H9 (cell line): ENCODE results near the gene KY. TPM values are rescaled to one million over a fixed set of nuclear protein-coding genes. Genes with fewer than 3 reads are reported as not detected.

Experiments used
- DNase-seq: peaks from one replicate; pipeline ENCODE4 v3.0.0-alpha.2; 2017
- H2AFZ ChIP-seq: one replicate; pipeline ENCODE4 v1.6.1; 2013; ENCODE audit warnings: mild to moderate bottlenecking, low read length, control low read depth, moderate library complexity
- H2AK5ac ChIP-seq: 2 replicates; pipeline ENCODE4 v1.6.1; 2013; ENCODE audit warnings: low read length, control low read depth, mixed read lengths; ENCODE audit not compliant: insufficient read length
- H2BK120ac ChIP-seq: one replicate; pipeline ENCODE4 v1.6.1; 2013; ENCODE audit warnings: low read depth, mild to moderate bottlenecking, low read length, control low read depth, inconsistent platforms; ENCODE audit not compliant: poor library complexity, severe bottlenecking
- H2BK12ac ChIP-seq: 2 replicates; pipeline ENCODE4 v1.6.1; 2013; ENCODE audit warnings: low read length, control low read depth, mixed read lengths, low read depth; ENCODE audit not compliant: insufficient read length
- H2BK15ac ChIP-seq: 2 replicates; pipeline ENCODE4 v1.6.1; 2013; ENCODE audit warnings: low read depth, low read length, control low read depth
- H2BK20ac ChIP-seq: one replicate; pipeline ENCODE4 v1.6.1; 2013; ENCODE audit warnings: low read depth, mild to moderate bottlenecking, low read length, control low read depth, inconsistent platforms; ENCODE audit not compliant: poor library complexity, severe bottlenecking
- H2BK5ac ChIP-seq: 2 replicates; pipeline ENCODE4 v1.6.1; 2013; ENCODE audit warnings: low read length, control low read depth, mixed read lengths; ENCODE audit not compliant: insufficient read length
- H3K14ac ChIP-seq: 2 replicates; pipeline ENCODE4 v1.6.1; 2013; ENCODE audit warnings: low read length, control low read depth; ENCODE audit not compliant: insufficient read depth
- H3K18ac ChIP-seq: 2 replicates; pipeline ENCODE4 v1.6.1; 2013; ENCODE audit warnings: low read depth, mild to moderate bottlenecking, mixed read lengths, low read length, control low read depth; ENCODE audit not compliant: insufficient read length
- H3K23ac ChIP-seq: 2 replicates; pipeline ENCODE4 v1.6.1; 2013; ENCODE audit warnings: low read length, control low read depth, mixed read lengths, low read depth; ENCODE audit not compliant: insufficient read length
- H3K23me2 ChIP-seq: 2 replicates; pipeline ENCODE4 v1.6.1; 2013; ENCODE audit warnings: low read depth, mild to moderate bottlenecking, mixed read lengths, low read length, control low read depth; ENCODE audit not compliant: insufficient read length, poor library complexity, severe bottlenecking
- H3K27ac ChIP-seq: 2 replicates; pipeline ENCODE4 v1.5.1; 2013; ENCODE audit warnings: low read length, control low read depth, mixed read lengths, low read depth; ENCODE audit not compliant: insufficient read length
- H3K27me3 ChIP-seq: 2 replicates; pipeline ENCODE4 v1.6.1; 2013; ENCODE audit warnings: low read length, control low read depth, inconsistent platforms; ENCODE audit not compliant: insufficient read depth
- H3K4ac ChIP-seq: 2 replicates; pipeline ENCODE4 v1.6.1; 2013; ENCODE audit warnings: low read depth, mild to moderate bottlenecking, control low read depth, inconsistent platforms, low read length, moderate library complexity
- H3K4me1 ChIP-seq: 2 replicates; pipeline ENCODE4 v1.6.1; 2013; ENCODE audit warnings: low read length, control low read depth, inconsistent platforms; ENCODE audit not compliant: insufficient read depth
- H3K4me2 ChIP-seq: 2 replicates; pipeline ENCODE4 v1.6.1; 2013; ENCODE audit warnings: low read length, control low read depth, mixed read lengths; ENCODE audit not compliant: insufficient read length, insufficient read depth
- H3K56ac ChIP-seq: 2 replicates; pipeline ENCODE4 v1.6.1; 2013; ENCODE audit warnings: low read depth, mild to moderate bottlenecking, mixed read lengths, low read length, control low read depth; ENCODE audit not compliant: insufficient read length
- H3K79me1 ChIP-seq: 2 replicates; pipeline ENCODE4 v1.6.1; 2013; ENCODE audit warnings: low read depth, mild to moderate bottlenecking, moderate library complexity, low read length, control low read depth, inconsistent platforms; ENCODE audit not compliant: insufficient read depth, poor library complexity, severe bottlenecking
- H3K79me2 ChIP-seq: 2 replicates; pipeline ENCODE4 v1.6.1; 2013; ENCODE audit warnings: low read length, control low read depth, inconsistent platforms; ENCODE audit not compliant: insufficient read depth
- H3K9ac ChIP-seq: 2 replicates; pipeline ENCODE4 v1.6.1; 2013; ENCODE audit warnings: low read length, control low read depth, mixed read lengths; ENCODE audit not compliant: insufficient read length; ENCODE audit errors: extremely low read depth
- H3K9me3 ChIP-seq: one replicate; pipeline ENCODE4 v1.6.1; 2013; ENCODE audit warnings: low read depth, low read length, inconsistent platforms; ENCODE audit not compliant: control insufficient read depth
- H3T11ph ChIP-seq: one replicate; pipeline ENCODE4 v1.6.1; 2013; ENCODE audit warnings: mild to moderate bottlenecking, low read length, control low read depth, inconsistent platforms
- H4K20me1 ChIP-seq: one replicate; pipeline ENCODE4 v1.6.1; 2013; ENCODE audit not compliant: control insufficient read depth, insufficient read length, insufficient read depth
- H4K5ac ChIP-seq: 2 replicates; pipeline ENCODE4 v1.6.1; 2013; ENCODE audit warnings: low read depth, mild to moderate bottlenecking, mixed read lengths, low read length, control low read depth; ENCODE audit not compliant: insufficient read length
- H4K8ac ChIP-seq: replicated peaks from 2 replicates; pipeline ENCODE4 v1.6.1; 2013; ENCODE audit warnings: low read length, control low read depth, mixed read lengths, low read depth; ENCODE audit not compliant: insufficient read length
- H4K91ac ChIP-seq: 2 replicates; pipeline ENCODE4 v1.6.1; 2013; ENCODE audit warnings: low read depth, mild to moderate bottlenecking, moderate library complexity, mixed read lengths, low read length, control low read depth; ENCODE audit not compliant: insufficient read length
- H3K27ac Mint-ChIP-seq, 3 experiments: 2 replicates in 2 of 3; 3 replicates in 1 of 3; pipeline ENCODE4 v1.8.0; 2020 to 2021; ENCODE audit warnings: mixed read lengths in 3 of 3, mild to moderate bottlenecking in 1 of 3, moderate library complexity in 1 of 3
- H3K27me3 Mint-ChIP-seq: 2 replicates; pipeline ENCODE4 v1.8.0; 2021; ENCODE audit warnings: low read depth, mild to moderate bottlenecking, moderate library complexity, mixed read lengths
- H3K36me3 Mint-ChIP-seq, 3 experiments: 2 replicates in 2 of 3; 3 replicates in 1 of 3; pipeline ENCODE4 v1.8.0; 2020 to 2021; ENCODE audit warnings: low read depth in 3 of 3, mixed read lengths in 3 of 3; ENCODE audit not compliant: insufficient read depth in 1 of 3
- H3K4me1 Mint-ChIP-seq, 2 experiments: 2 replicates each; pipeline ENCODE4 v1.8.0; 2020; ENCODE audit warnings: mixed read lengths in 2 of 2
- H3K4me3 Mint-ChIP-seq, 2 experiments: 2 replicates in 1 of 2; 3 replicates in 1 of 2; pipeline ENCODE4 v1.8.0; 2020 to 2021; ENCODE audit warnings: mild to moderate bottlenecking in 2 of 2, mixed read lengths in 2 of 2, moderate library complexity in 1 of 2
- H3K9me3 Mint-ChIP-seq, 2 experiments: 2 replicates in 1 of 2; 3 replicates in 1 of 2; pipeline ENCODE4 v1.8.0; 2020; ENCODE audit warnings: mild to moderate bottlenecking in 2 of 2, mixed read lengths in 2 of 2, moderate library complexity in 1 of 2
- WGBS: extraction: QIAGEN DNeasy Blood & Tissue Kit; methylation state at CpG from one replicate; pipeline ENCODE4 v1.1.7; 2013; ENCODE audit warnings: missing lambda C conversion rate, low lambda C conversion rate, mixed read lengths; ENCODE audit not compliant: insufficient read length; ENCODE audit errors: extremely low coverage; 5-methylcytosine and 5-hydroxymethylcytosine counted together
- total RNA-seq: library from RNA; stranded (reverse); gene quantifications from 2 replicates; pipeline ENCODE4 v1.2.1, GENCODE V29; 2021
- TF ChIP-seq, protein P1 (sequence below): fragments of 200-600 bp; sonication (generic); conservative IDR thresholded peaks from 3 replicates; pipeline ENCODE4 v1.8.0; 2021; ENCODE audit warnings: antibody characterized with exemption, mild to moderate bottlenecking

The KY gene
- total RNA-seq, 1 experiment from 2014 or later: not detected

DNA sequence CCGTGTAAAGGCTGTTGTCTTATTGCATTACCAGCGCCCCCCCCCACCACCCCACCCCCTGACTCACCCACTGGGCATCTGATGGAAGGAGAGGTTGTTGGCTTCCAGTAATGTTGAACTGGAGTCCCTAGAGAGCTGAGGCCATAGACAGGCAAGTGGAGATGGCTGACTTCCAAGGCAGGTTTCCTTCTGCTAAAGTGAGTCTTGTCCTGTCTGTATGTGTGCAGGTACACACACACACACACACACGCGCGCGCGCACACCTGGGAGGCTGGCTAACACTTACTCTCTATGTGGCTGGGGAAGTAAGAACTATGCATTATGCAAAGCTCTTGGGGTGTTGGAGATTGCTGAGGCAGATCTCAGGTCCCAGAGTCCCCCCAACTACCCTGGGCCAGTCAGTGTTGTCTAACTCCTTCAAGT is 1.6 kb upstream of the KY start:
- Histone ChIP-seq H4K5ac (no peak overlapping the region), H3K4me1 (no peaks in the 10 kb centered on the region), H3K79me1 (no peaks in the 10 kb centered on the region), H4K91ac (no peak overlapping the region), H2BK5ac (no peak overlapping the region), H3K9ac (no peak overlapping the region), H3K23me2 (no peaks in the 10 kb centered on the region), H2BK20ac (no peak overlapping the region), H3K56ac (no peak overlapping the region), H4K20me1 (no peaks in the 10 kb centered on the region), H3K27ac (no peak overlapping the region), H3K4me2 (no peak overlapping the region), H3K14ac (no peak overlapping the region), H2BK12ac (no peak overlapping the region), H3K79me2 (no peaks in the 10 kb centered on the region), H3K27me3 (peaks cover 72% of the 10 kb centered on the region), H4K8ac (no peak overlapping the region), H2AFZ (no peak overlapping the region), H2BK120ac (no peak overlapping the region), H2AK5ac (no peak overlapping the region), H2BK15ac (no peak overlapping the region), H3T11ph (no peak overlapping the region), H3K23ac (no peak overlapping the region), H3K18ac (no peak overlapping the region), H3K9me3 (no peaks in the 10 kb centered on the region), H3K4ac (no peak overlapping the region)
- no peak overlapping the region for H3K27ac Mint-ChIP-seq
- no peaks in the 10 kb centered on the region for H3K36me3 Mint-ChIP-seq
- no peak for DNase-seq
- peaks cover 97% of the 10 kb centered on the region for H3K27me3 Mint-ChIP-seq
- TF ChIP-seq, protein P1, sequence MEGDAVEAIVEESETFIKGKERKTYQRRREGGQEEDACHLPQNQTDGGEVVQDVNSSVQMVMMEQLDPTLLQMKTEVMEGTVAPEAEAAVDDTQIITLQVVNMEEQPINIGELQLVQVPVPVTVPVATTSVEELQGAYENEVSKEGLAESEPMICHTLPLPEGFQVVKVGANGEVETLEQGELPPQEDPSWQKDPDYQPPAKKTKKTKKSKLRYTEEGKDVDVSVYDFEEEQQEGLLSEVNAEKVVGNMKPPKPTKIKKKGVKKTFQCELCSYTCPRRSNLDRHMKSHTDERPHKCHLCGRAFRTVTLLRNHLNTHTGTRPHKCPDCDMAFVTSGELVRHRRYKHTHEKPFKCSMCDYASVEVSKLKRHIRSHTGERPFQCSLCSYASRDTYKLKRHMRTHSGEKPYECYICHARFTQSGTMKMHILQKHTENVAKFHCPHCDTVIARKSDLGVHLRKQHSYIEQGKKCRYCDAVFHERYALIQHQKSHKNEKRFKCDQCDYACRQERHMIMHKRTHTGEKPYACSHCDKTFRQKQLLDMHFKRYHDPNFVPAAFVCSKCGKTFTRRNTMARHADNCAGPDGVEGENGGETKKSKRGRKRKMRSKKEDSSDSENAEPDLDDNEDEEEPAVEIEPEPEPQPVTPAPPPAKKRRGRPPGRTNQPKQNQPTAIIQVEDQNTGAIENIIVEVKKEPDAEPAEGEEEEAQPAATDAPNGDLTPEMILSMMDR: no peak
- WGBS: no CpG with 5 or more reads among the region's 7 CpGs
- peaks cover 5 to 10% of the 10 kb centered on the region in 2 experiments for H3K4me1 Mint-ChIP-seq
- H3K4me3 Mint-ChIP-seq: no peak overlapping the region
- H3K9me3 Mint-ChIP-seq: no peaks in the 10 kb centered on the region; a peak in 1 of 5 replicates
